Diencephalon (tissue), 1 donor: ENCODE measurements around the gene KATNB1. TPM values are rescaled to one million over a fixed set of nuclear protein-coding genes. Genes with fewer than 3 reads are reported as not detected.

ENCODE experiments used
- small RNA-seq: library from RNA; depleted of rRNA; stranded (forward); fragments of <200 nt; gene quantifications from one replicate; pipeline ENCODE3, GENCODE V24; 2014
- total RNA-seq: library from RNA; depleted of rRNA; stranded (reverse); fragments of >200 nt; gene quantifications from one replicate; pipeline ENCODE4 v1.2.3, GENCODE V29; 2014

The KATNB1 gene, protein sequence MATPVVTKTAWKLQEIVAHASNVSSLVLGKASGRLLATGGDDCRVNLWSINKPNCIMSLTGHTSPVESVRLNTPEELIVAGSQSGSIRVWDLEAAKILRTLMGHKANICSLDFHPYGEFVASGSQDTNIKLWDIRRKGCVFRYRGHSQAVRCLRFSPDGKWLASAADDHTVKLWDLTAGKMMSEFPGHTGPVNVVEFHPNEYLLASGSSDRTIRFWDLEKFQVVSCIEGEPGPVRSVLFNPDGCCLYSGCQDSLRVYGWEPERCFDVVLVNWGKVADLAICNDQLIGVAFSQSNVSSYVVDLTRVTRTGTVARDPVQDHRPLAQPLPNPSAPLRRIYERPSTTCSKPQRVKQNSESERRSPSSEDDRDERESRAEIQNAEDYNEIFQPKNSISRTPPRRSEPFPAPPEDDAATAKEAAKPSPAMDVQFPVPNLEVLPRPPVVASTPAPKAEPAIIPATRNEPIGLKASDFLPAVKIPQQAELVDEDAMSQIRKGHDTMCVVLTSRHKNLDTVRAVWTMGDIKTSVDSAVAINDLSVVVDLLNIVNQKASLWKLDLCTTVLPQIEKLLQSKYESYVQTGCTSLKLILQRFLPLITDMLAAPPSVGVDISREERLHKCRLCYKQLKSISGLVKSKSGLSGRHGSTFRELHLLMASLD
- 42.4 TPM for total RNA-seq

DNA sequence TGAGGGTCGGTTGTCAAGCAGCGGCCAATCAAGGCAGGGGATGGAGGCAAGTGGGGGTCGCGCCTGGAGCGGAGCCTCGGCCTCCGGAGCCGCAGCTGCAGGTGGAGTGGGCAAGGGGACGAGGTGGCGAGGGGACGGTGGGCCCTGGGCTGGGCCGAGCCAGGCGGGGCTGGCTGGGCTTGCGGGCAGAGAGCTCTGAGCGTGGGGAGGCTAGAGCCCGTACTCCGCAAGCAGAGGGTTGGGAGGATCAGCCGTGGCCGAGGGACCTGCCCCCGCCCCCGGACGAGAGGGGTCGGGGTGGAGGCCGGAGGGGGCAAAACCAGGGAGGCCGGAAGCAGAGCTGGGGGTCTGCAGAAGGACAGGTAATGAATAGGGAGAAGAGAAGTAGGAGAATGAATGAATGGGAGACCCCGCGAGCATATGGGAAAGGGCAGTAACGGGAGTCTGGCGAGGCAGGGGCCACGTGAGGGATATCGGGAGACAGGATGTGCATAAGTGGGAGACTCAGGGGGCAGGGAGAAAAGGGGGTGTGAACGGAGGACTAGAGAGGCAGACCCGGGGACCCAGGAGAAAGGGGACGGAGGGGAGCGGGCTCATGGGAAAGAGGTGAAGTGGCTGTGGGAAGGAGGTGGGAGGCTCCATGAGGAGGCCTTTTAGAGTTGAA lies at the start of gene KATNB1:
Gene KATNB1 (plus strand): TSS at position 16 of the 664 bp plus-strand sequence. CDS start 1,474 bp downstream, outside the sequence.

DNA sequence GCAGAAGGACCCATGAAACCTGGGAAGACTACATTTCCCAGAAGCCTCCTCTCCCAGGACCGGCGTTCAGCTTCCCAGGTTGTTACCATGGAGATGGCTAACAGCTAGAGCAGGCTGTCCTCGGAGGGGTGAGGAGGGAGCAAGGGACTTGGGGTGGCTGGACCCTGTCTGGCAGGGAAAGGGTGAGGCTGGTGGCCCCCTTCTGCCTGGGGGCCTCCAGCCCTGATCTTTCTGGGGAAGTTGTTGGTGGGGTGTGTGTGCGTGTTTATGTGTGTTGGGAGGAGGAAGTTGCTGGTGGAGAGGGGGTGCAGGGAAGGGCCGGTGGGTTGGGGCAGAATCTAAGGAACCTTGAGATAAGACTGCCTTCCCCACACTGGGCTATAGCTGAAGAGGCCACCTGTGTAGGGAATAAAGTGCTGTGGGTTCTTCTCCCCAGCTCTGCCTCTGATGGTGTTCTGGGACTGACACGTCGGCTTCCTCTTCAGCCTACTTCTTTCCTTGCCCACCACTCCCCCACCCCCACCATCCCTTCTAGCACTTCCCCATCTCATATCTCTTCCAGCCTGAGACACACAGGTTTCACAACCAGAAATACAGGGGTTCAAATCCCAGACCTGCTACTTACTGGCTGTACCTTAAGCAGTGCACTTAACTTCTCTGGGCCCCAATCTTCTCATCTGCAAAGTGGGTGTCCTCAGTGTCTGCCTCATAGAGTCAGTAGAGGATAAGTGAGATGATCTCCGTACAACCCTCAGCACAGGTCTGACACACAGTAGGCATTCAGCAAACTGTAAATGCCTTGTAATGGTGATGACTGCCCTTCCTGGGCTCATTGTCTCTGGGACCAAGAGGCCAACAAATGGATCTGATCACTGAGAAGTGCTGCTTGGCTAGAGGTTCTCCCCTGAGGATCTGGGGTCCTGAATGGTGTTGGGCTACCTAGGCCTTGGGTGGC lies 40.6 kb upstream of the KATNB1 start, which contains the start of gene DRC7:
Gene DRC7 (plus strand): TSS at position 82 of the 955 bp plus-strand sequence. CDS start 3,144 bp downstream, outside the sequence.

DNA sequence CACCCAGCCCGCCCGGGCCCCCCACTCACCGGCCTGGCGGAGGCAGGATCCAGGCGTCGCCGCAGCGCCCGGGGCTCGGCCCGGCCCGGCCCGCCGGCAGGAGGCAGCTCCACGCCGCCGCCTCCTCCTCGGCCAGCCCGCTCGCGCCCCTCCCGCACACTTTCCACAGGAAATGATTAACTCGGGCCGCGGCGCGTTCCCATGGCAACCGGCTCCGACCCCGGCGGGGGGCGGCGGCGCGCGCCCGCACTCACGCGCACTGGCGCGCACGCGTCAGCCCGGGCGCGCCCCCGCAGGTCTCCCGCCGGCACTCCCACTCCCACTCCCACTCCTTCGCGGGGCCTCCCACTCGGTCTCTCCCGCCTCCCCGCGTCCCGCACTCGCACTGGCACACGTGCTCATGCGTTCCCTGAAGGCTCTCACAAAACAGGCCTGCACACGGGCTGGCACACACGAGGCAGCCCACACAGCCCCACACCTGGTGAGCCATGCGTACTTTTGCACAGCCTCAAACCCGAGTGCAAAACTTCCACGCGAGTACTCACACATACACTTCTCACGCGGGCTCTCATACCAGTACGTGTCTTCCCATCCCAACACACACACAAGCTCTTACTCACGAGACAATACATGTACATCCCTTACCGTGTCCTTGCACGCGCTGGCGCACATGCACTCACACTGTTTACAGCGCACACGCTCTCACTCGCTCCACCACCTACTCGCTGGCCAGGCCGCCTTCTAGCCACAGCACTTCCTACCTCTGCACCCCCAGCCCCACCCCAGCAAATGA lies 67.0 kb downstream of the KATNB1 start, which contains the start of gene KIFC3:
Gene KIFC3 (minus strand): TSS at position 151 of the 793 bp plus-strand sequence. CDS start 4,248 bp downstream, outside the sequence.

Small RNAs within 50 kb of the gene (small RNA-seq; reads per million reads assigned to genes)
- 1.2 reads per million, percentile 80 among the genes with 10 or more reads in this experiment for gene MIR6772

Other genes with a start within 250 kb of the KATNB1 start
- gene DOK4, start 249.3 kb upstream of the KATNB1 start, total RNA-seq: 62.5 TPM
- gene CCDC102A, start 199.2 kb upstream of the KATNB1 start, total RNA-seq: 1.6 TPM
- 0.69 TPM for gene ADGRG5, start 193.1 kb upstream of the KATNB1 start, total RNA-seq
- 94.8 TPM for gene ADGRG1, start 107.1 kb upstream of the KATNB1 start, total RNA-seq
- gene ADGRG3, start 67.5 kb upstream of the KATNB1 start, total RNA-seq: 0.23 TPM
- 3.0 TPM for gene DRC7, start 41.0 kb upstream of the KATNB1 start, total RNA-seq
- gene KIFC3, start 66.7 kb downstream of the KATNB1 start, total RNA-seq: 31.4 TPM
- gene CNGB1, start 235.4 kb downstream of the KATNB1 start, total RNA-seq: 21.9 TPM